Natural killer cell (primary cell): ENCODE measurements around the gene PRTG. TPM values are rescaled to one million over a fixed set of nuclear protein-coding genes. Genes with fewer than 3 reads are reported as not detected.

Experiments used
- ATAC-seq, 3 donors: fragments of 150-1000 bp in 2 of 3; fragments of 200-7000 bp in 1 of 3; cut with Tn5 transposase; 1 replicate in 1 of 3; 2 replicates in 2 of 3; pipeline ENCODE4 v1.10.0; 2021; ENCODE audit warnings: mild to moderate bottlenecking in 2 of 3, moderate library complexity in 2 of 3
- DNase-seq, 2 donors: peaks; one replicate each; pipeline versions ENCODE4 v3.0.0 to v3.0.0-alpha.2; 2013 to 2021; ENCODE audit warnings: mixed read lengths in 1 of 2
- H3K27ac ChIP-seq: one replicate; pipeline ENCODE4 v1.5.1; 2013; ENCODE audit warnings: mild to moderate bottlenecking, low read length
- H3K27me3 ChIP-seq: one replicate; pipeline ENCODE4 v1.6.1; 2013; ENCODE audit warnings: low read length; ENCODE audit not compliant: control insufficient read depth, insufficient read depth
- H3K36me3 ChIP-seq: one replicate; pipeline ENCODE4 v1.6.1; 2013; ENCODE audit warnings: low read length; ENCODE audit not compliant: control insufficient read depth, insufficient read depth
- H3K4me1 ChIP-seq: one replicate; pipeline ENCODE4 v1.6.1; 2013; ENCODE audit warnings: low read length; ENCODE audit not compliant: control insufficient read depth, insufficient read depth
- H3K4me3 ChIP-seq: one replicate; pipeline ENCODE4 v1.5.1; 2013; ENCODE audit warnings: low read length
- H3K9me3 ChIP-seq: one replicate; pipeline ENCODE4 v1.6.1; 2013; ENCODE audit warnings: low read length; ENCODE audit not compliant: control insufficient read depth, insufficient read depth
- H3K27ac Mint-ChIP-seq, 2 donors: one replicate each; pipeline ENCODE4 v1.8.0; 2022; ENCODE audit warnings: mild to moderate bottlenecking in 2 of 2, mixed read lengths in 2 of 2, moderate library complexity in 1 of 2
- H3K27me3 Mint-ChIP-seq, 2 donors: one replicate each; pipeline ENCODE4 v1.8.0; 2022; ENCODE audit warnings: low read depth in 2 of 2, mixed read lengths in 2 of 2
- H3K36me3 Mint-ChIP-seq: one replicate; pipeline ENCODE4 v1.8.0; 2022; ENCODE audit warnings: mixed read lengths
- H3K4me1 Mint-ChIP-seq, 2 donors: one replicate each; pipeline ENCODE4 v1.8.0; 2022; ENCODE audit warnings: mixed read lengths in 2 of 2
- H3K4me3 Mint-ChIP-seq: one replicate; pipeline ENCODE4 v1.8.0; 2022; ENCODE audit warnings: mild to moderate bottlenecking, moderate library complexity, mixed read lengths
- H3K9me3 Mint-ChIP-seq, 2 donors: one replicate each; pipeline ENCODE4 v1.8.0; 2022; ENCODE audit warnings: mixed read lengths in 2 of 2
- WGBS: methylation state at CpG from one replicate; pipeline ENCODE4 v1.1.7; 2013; ENCODE audit warnings: missing lambda C conversion rate; ENCODE audit not compliant: insufficient coverage; 5-methylcytosine and 5-hydroxymethylcytosine counted together
- intact Hi-C: fragments of 100-400 bp; cut with micrococcal nuclease; formaldehyde crosslinking; loops from one replicate; pipeline ENCODE4 v1.14.2; 2022
- total RNA-seq, 4 donors: library from RNA; stranded (reverse); fragments of 120-200 nt in 1 of 4; gene quantifications; one replicate each; pipeline versions ENCODE4 v1.2.3 to v1.2.4, GENCODE V29; 2013 to 2022
- TF ChIP-seq, protein P1 (sequence below): fragments of 200-600 bp; IDR thresholded peaks from one replicate; pipeline ENCODE4 v1.8.0; 2022; ENCODE audit warnings: antibody characterized with exemption

PRTG gene
- total RNA-seq, 3 donors from 2014 or later (not counting 1 experiment from before 2014, with no cell fraction given): not detected

DNA sequence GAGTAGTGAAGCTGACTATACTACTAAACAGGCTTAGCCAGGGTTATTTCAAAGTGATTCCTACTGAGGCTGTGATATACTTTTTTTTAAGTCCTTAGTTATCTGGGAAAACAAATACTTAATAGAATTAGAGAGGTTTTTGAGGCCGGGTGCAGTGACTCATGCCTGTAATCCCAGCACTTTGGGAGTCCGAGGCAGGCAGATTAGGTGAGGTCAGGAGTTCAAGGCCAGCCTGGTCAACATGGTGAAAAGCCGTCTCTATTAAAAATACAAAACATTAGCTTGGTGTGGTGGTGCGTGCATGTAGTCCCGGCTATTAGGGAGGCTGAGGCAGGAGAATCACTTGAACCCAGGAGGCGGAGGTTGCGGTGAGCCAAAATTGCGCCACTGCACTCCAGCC lies 34.2 kb downstream of the PRTG start:
- peaks cover 0 to 4% of the 10 kb centered on the region in 2 donors for H3K4me1 Mint-ChIP-seq
- WGBS: 93% methylated on average over 8 of the region's 8 CpGs
- TF ChIP-seq, protein P1, sequence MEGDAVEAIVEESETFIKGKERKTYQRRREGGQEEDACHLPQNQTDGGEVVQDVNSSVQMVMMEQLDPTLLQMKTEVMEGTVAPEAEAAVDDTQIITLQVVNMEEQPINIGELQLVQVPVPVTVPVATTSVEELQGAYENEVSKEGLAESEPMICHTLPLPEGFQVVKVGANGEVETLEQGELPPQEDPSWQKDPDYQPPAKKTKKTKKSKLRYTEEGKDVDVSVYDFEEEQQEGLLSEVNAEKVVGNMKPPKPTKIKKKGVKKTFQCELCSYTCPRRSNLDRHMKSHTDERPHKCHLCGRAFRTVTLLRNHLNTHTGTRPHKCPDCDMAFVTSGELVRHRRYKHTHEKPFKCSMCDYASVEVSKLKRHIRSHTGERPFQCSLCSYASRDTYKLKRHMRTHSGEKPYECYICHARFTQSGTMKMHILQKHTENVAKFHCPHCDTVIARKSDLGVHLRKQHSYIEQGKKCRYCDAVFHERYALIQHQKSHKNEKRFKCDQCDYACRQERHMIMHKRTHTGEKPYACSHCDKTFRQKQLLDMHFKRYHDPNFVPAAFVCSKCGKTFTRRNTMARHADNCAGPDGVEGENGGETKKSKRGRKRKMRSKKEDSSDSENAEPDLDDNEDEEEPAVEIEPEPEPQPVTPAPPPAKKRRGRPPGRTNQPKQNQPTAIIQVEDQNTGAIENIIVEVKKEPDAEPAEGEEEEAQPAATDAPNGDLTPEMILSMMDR: no peak
- no peak overlapping the region for H3K27ac ChIP-seq
- peaks cover 5 to 11% of the 10 kb centered on the region in 2 donors for H3K27me3 Mint-ChIP-seq
- intact Hi-C loops: no loop called here
- DNase-seq (no peak), ATAC-seq (no peak)
- H3K36me3 ChIP-seq: no peaks in the 10 kb centered on the region
- no peaks in the 10 kb centered on the region for H3K9me3 ChIP-seq
- H3K4me3 ChIP-seq: no peak overlapping the region
- H3K4me1 ChIP-seq: no peaks in the 10 kb centered on the region
- no peaks in the 10 kb centered on the region for H3K36me3 Mint-ChIP-seq
- no peaks in the 10 kb centered on the region for H3K27me3 ChIP-seq
- no peak overlapping the region for H3K27ac Mint-ChIP-seq
- H3K9me3 Mint-ChIP-seq: no peaks in the 10 kb centered on the region
- no peak overlapping the region for H3K4me3 Mint-ChIP-seq

DNA sequence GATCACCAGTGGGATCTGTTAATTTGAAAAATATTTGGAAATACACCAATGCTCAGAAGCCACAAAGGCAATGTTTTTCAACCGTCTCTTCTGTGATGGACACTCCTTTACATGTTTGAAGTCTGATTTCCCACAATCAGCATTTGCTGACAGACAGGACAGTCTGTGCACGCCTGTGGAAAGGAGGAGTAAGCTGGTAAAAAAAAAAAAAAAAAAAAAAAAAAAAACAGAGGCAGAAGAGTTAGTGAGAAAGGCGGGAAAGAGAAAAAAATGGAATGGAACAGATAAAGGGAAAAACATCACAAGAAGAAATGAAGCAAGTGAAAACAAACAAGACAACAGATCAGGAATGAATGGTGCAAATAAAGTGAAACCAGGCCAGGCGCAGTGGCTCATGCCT lies 35.0 kb downstream of the PRTG start:
- no peak for ATAC-seq
- H3K27me3 Mint-ChIP-seq: peaks cover 5 to 11% of the 10 kb centered on the region in 2 donors
- DNase-seq: no peak
- Histone ChIP-seq H3K4me3 (no peak overlapping the region), H3K36me3 (no peaks in the 10 kb centered on the region), H3K27ac (no peak overlapping the region), H3K9me3 (no peaks in the 10 kb centered on the region), H3K4me1 (no peaks in the 10 kb centered on the region), H3K27me3 (no peaks in the 10 kb centered on the region)
- no peak overlapping the region for H3K4me3 Mint-ChIP-seq
- WGBS: 90% methylated on average over 4 of the region's 4 CpGs
- H3K36me3 Mint-ChIP-seq: no peaks in the 10 kb centered on the region
- no peaks in the 10 kb centered on the region for H3K9me3 Mint-ChIP-seq
- TF ChIP-seq, protein P1: no peak
- H3K27ac Mint-ChIP-seq: no peak overlapping the region
- H3K4me1 Mint-ChIP-seq: peaks cover 0 to 4% of the 10 kb centered on the region in 2 donors
- intact Hi-C loops: no loop called here

DNA sequence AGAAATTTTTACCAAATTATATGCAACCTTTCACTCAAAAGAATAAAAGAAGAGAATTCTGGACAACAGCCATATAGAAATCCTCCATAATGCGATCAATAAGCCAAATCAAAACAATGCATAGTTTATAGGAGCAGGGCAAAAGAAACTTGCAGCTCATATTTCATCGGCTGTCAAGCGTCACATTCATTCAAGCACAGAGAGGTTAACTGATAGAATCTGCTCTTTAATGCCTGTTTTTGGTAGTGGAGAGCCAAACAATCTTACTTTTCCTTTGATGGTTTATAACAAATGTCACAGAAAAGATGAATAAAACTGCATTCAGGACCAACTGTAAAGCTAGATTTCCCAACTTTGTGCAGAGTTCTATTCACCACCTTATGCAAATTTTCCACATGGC lies 35.4 kb downstream of the PRTG start:
- Histone ChIP-seq H3K4me3 (no peak overlapping the region), H3K9me3 (no peaks in the 10 kb centered on the region), H3K27ac (no peak overlapping the region), H3K4me1 (no peaks in the 10 kb centered on the region), H3K27me3 (no peaks in the 10 kb centered on the region), H3K36me3 (no peaks in the 10 kb centered on the region)
- H3K27ac Mint-ChIP-seq: no peak overlapping the region
- H3K4me1 Mint-ChIP-seq: peaks cover 0 to 4% of the 10 kb centered on the region in 2 donors
- peaks cover 5 to 11% of the 10 kb centered on the region in 2 donors for H3K27me3 Mint-ChIP-seq
- H3K4me3 Mint-ChIP-seq: no peak overlapping the region
- H3K36me3 Mint-ChIP-seq: no peaks in the 10 kb centered on the region
- TF ChIP-seq, protein P1: no peak
- ATAC-seq (no peak), DNase-seq (no peak)
- intact Hi-C loops: no loop called here
- 93% methylated on average over 3 of the region's 3 CpGs for WGBS
- H3K9me3 Mint-ChIP-seq: no peaks in the 10 kb centered on the region

DNA sequence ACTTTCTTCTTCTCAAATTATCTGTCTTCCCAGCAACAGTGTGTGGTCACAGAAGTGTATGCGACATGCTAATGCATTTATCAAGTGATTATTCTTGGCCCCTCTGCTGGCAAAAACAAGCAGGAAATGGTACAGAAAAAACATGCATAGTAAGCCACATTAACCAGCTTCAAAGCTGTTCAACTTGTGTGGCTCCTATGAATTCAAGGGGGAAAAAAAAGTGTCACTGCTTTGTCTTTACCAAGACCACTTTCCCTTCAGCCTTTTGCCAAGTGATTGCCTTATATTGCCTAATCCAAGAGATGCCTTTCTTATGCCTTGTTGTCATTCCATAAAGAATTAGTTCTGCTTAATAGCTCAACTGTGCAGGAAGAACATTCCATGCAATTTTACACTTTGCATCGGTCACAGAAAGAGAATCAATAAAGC lies 39.1 kb downstream of the PRTG start:
- H3K4me1 Mint-ChIP-seq: peaks cover 0 to 4% of the 10 kb centered on the region in 2 donors
- TF ChIP-seq, protein P1: no peak
- no peaks in the 10 kb centered on the region for H3K27me3 ChIP-seq
- no peak overlapping the region for H3K4me3 ChIP-seq
- ATAC-seq: no peak
- H3K27ac ChIP-seq: no peak overlapping the region
- no peak overlapping the region for H3K4me3 Mint-ChIP-seq
- WGBS: 16% methylated on average over 1 of the region's 2 CpGs
- H3K36me3 ChIP-seq: no peaks in the 10 kb centered on the region
- H3K9me3 ChIP-seq: no peaks in the 10 kb centered on the region
- H3K36me3 Mint-ChIP-seq: no peaks in the 10 kb centered on the region
- intact Hi-C loops: no loop called here
- no peak overlapping the region for H3K27ac Mint-ChIP-seq
- DNase-seq: peak in 1 of 2 donors; percentile 4
- no peaks in the 10 kb centered on the region for H3K4me1 ChIP-seq
- H3K27me3 Mint-ChIP-seq: peaks cover 5 to 6% of the 10 kb centered on the region in 2 donors
- H3K9me3 Mint-ChIP-seq: no peaks in the 10 kb centered on the region
